GM18508 (cell line): ENCODE measurements around the gene ATP6AP1.

Experiments used
- ATAC-seq: cut with Tn5 transposase; IDR thresholded peaks from one replicate; pipeline ENCODE4 v1.9.1; 2021; ENCODE audit warnings: moderate number of reproducible peaks; ENCODE audit not compliant: insufficient read depth, unreplicated experiment

Gene ATP6AP1

DNA sequence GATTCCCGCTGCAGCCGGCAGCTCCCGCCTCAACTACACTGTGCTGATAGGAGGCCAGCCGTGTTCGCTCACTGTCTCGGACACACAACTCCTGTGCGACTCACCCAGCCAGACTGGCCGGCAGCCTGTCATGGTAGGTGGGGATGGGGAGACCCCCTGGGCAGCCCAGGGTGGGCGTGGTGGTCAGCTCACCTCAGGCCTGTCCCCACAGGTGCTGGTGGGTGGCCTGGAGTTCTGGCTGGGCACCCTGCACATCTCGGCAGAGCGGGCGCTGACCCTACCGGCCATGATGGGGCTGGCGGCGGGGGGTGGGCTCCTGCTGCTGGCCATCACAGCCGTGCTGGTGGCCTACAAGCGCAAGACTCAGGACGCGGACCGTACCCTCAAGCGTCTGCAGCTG is 39.1 kb downstream of the ATP6AP1 start:
- no peak for ATAC-seq

DNA sequence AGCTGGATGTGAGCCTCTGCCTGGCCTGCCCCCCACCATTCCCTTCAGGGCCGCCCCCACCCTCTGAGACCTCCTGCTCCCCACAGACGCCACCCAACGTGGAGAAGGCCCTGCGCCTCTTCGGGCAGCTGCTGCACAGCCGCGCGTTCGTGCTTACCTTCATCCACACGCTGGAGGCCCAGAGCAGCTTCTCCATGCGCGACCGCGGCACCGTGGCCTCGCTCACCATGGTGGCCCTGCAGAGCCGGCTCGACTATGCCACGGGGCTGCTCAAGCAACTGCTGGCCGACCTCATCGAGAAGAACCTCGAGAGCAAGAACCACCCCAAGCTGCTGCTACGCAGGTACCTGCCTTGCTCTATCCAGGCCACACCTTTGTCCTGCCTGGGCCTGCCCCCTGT is 39.7 kb downstream of the ATP6AP1 start:
- ATAC-seq = no peak

DNA sequence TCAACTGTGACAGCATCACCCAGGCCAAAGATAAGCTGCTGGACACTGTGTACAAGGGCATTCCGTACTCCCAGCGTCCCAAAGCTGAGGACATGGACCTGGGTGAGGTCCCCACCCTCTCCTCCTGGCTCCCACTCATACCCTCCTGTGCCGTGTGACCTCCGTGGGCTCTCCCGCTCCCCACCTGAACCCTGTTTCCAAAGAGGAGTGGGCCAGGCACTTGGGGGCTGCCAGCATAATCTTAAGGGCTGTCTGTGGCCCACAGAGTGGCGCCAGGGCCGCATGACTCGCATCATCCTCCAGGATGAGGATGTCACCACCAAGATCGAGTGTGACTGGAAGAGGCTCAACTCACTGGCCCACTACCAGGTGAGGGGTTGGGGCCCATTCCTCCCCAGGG is 40.6 kb downstream of the ATP6AP1 start:
- no peak for ATAC-seq

DNA sequence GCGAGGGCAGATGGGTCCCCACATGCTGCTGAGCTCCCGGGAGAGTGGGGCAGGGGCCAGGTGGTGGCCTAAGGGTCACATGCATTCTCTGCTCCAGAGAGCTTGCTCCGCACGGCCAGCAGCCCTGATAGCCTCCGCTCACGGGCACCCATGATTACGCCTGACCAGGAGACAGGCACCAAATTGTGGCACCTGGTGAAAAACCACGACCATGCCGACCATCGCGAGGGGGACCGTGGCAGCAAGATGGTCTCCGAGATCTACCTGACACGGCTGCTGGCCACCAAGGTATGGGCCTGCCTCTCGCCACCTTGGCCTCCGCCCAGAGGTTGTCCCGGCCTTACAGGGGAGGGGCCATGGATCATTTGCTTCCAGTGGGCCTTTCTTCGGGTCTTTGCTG is 41.4 kb downstream of the ATP6AP1 start:
- no peak for ATAC-seq

DNA sequence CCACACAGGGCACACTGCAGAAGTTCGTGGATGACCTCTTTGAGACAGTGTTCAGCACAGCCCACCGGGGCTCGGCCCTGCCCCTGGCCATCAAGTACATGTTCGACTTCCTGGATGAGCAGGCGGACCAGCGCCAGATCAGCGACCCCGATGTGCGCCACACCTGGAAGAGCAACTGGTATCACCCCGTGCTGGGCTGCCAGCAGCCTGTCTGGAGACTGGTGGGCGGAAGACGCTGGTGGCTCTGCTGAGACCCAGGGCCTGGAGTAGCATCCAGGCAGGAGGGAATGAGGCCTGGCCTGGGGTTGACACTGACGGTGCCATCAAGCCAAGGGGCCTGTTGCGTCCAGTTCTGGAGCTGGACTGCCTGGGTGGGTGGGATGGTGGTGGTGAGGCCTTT is 42.0 kb downstream of the ATP6AP1 start:
- ATAC-seq = no peak

DNA sequence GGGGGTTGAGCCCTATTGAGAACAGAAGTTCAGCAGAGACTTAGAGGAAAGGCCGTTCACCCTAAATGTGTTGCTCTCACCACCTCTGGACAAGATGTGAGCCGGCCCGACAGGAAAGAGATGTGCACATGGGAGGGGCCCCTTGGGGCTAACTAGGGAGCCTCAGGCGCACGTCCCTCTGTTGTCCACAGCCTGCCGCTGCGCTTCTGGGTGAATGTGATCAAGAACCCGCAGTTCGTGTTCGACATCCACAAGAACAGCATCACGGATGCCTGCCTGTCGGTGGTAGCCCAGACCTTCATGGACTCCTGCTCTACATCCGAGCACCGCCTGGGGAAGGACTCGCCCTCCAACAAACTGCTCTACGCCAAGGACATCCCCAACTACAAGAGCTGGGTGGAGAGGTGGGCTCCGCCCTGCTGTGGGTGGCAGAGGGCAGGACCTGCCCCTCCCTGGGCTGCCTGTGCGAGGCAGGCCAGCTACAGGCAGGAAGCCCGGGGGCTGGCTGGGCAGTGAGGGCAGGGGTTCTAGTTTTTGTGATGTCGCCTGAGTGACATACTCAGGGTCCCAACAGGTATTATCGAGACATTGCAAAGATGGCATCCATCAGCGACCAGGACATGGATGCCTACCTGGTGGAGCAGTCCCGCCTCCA is 42.6 kb downstream of the ATP6AP1 start:
- no peak for ATAC-seq

DNA sequence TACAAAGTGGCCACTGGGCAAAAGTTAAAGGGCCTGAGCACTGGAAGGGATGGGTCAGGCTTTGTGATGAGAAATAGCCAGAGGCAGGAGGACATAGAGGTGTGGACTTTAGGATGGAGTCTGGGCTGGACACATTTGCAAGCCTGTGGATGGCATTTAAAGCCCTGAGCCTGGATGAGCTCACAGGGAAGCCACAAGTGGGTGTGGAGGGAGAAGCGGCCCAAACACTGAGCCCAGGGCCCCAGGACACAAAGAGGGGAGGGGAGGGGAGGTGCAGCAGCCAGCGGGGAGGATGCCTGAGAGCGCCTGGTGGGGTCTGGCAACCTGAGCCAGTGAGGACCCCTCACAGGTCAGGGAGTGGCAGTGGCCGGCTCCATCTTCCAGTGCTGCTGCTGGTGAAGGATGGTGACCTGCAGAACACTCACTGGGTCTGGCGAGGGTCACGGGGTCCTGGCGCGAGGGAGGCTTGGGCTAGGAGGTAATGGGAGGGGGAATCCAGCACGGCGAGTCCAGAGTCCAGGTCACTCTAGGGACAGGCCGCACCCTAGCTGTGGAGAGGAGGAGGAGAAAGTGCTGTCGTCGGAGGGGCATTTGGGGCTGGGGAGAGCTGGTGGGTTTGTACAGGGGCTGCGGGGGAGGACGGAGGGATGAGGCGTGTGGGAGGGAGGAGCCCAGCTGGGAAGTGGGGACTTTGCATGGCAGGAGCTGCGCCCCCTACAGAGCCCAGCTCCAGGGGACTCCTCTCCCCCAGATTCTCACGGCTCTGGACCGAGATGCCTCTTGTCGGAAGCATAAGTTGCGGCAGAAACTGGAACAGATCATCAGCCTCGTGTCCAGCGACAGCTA is 43.6 kb downstream of the ATP6AP1 start:
- ATAC-seq = no peak

DNA sequence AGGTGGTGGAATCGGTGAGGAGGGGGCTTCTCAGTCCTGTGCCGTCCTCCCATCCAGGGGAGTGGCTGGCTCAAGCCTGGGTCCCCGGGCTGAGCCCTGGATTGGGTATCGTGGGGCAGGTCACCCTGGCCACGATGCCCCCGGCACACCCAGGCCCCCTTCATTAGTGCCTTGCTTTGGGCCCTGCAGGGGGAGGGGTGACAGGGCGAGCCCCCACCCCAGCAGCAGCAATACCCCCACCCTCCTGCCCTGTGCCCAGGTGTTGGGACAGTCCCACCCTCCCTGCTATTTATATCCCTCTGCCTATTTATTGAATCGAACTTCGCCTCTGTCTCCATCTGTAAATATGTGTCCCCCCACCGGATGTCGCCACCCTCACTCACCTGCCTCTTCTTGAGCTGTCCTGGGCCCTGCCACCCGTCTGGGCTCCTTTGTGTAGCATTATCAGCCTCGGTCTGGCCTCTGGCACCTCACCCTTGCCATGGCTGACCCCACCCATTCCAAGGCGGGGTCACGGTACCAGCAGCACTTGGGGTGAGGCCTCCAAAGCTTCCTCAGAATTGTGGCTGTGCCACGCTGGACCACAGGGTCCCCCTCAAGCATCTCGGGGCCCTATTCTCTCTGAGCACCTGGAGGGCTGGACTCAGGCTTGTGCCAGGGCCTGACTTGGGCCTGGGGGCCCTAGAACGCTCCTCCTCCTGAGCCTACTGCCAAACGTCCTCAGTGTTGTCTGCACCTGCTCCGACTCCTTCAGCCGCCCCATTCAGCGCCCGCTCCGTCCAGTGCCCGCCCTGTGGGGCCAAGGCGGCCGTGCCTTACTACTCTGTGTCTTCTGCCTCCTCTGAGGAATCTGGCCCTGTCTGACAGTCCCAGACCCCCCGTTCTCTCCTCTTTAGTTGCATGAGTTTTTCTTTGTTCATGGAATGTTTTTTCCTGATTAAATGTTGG is 44.5 kb downstream of the ATP6AP1 start:
- ATAC-seq = no peak

DNA sequence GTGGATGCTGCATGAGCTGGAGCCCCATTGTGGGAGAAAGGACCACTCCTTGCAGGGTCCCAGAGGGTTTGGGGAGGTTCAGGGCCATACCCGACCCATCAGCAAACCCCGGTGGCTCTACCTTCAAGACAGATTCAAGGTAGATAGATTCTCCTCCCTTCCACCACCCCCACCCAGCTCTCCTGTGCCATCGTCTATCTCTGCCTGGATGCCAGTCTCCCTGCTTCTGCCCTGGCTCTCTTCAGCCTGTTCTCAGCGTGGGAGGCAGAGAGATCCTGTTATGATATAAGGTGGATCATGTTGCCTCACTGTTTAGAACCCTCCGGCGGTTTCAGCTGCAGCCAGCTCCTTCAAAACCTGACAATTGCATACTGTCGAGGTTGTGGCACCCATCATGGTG is 45.2 kb downstream of the ATP6AP1 start:
- ATAC-seq = no peak

DNA sequence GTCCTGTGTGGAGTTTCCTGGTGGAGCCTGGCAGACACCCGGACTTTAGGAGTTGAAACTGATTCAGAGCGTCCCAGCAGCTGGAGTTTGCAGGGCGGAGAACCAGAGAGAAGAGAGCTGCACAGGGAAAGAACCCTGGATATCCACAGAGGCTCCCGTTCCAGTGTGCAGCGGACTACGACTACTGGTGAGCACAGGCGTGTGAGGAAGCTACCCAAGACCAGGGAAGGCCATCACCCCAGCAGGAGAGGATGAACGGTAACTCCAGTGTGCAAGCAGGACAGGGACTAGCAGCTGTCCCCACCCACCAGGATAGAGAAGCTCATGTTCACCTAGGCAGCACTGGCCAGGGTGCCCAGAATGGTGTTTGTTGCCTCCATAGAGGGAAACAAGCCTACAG is 48.3 kb downstream of the ATP6AP1 start:
- no peak for ATAC-seq

DNA sequence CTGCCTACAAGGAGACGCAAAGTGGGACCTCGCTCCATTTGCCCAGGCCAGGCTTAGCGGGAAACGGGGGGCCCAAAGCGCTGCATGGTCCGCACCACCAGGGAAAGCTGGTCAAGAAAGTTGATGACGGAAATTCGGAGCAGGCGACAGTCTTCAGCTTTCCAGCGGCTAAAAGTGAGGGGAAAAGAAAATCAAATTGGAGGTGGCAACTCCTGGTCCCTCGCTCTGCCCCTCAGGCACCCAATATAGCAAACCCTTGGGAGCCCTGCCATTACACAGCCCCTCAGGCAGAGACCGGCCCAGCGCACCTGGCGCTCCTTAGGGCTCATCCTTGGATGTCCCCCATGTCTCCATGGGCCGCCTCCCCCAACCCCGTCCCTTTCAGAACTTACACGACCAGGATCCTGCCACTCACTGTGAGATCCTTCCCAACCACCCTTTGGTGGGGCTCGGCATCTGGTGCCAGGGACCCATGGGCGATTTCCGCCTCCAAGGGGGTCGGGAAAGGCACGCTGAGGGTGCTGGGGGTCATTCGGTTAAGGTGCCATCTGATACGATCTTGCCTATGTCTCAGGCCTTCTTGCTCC is 49.5 kb downstream of the ATP6AP1 start:
- ATAC-seq = no peak

DNA sequence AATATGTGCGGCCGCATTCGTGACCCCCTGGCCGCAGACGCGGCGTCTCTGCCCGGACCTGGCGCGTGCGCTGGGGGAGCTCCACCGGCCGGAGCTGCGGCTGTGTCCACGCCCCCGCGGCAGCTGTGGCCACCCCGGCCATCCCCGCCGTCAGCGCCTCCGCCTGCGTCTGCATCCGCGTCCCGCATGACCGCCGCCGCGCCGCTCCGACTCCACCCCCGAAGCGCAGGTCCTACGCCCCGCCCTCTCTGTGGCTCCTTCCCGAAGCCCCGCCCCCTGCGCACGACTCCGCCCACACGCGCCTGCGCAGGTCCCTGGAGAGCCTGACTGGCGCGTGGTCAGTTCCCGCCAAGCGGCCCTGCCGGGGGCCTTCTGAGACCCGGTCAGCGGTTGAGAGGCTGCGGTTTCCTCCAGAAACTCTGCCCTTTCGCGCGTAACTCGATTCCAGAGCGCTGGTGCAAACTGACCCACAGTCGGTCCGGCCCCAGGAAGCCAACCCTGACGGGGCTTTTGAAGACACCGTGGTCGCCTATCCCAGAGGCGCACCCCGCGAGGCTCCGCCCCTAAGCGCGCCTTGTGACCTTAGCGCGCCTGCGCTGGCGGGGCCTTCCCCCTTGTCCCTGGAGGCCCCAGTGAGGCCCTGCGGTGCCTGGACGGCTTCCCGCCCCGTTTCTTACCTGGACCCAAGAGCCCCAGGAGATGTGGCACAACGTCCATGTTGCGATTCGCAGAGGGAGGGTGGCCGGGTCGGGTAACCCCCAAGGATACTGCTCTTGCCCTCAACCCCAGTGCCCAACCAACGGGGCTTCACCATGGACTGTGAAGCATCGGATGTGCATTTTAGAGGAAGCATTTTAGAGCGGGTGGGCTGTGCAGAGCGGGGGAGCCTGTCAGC is 50.5 kb downstream of the ATP6AP1 start, which contains the start of gene LAGE3:
TSS of gene LAGE3 (minus strand) at position 554 of the 895 bp plus-strand sequence. CDS start at position 188, 366 bp downstream.
- ATAC-seq = no peak

DNA sequence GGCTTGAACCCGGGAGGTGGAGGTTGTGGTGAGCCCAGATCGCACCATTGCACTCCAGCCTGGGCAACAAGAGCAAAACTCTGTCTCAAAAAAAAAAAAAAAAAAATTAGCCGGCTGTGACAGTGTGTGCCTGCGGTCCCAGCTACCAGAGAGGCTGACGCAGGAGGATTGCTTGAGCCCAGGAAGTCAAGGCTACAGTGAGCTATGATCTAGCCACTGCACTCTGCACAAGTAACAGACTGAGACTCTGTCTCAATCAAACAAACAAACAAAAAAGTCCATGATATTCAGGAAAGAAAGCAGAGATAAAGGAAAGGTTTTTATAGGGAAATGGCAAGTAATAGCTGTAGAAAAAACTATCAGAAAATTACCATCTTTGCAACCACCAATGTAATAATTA is 52.7 kb downstream of the ATP6AP1 start:
- no peak for ATAC-seq

DNA sequence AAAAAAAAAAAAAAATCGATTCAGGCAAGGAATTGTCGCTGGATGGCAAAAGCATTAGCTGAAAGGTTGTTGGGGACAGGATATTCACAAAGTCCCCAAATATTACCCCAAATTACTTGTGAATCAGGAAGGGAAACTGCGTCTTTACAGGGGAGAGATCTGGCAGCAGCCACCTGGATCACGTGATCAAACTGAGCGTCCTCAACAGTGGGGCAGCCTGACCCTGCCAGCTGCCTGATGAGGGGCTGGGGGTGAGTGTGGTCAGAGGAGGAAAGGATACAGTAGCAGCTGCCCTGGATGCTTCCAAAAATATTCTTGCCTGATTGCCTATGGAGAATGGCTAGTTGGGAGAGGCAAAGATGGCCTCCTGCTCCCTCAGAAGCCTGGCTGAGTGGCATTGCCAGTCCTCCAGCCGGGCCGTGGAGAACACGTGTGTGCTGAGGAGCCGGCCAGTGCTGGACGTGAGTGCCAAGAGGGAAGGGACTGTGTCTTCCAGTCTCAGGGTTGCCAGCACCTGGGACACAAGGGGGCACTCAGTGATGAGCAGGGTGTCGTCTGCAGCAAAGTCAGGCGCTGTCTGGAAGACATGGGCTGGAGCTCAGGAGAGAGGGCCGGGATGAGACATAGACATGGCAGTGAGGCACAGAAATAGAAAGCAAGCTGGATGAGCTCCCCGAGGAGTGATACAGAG is 53.6 kb downstream of the ATP6AP1 start:
- no peak for ATAC-seq

DNA sequence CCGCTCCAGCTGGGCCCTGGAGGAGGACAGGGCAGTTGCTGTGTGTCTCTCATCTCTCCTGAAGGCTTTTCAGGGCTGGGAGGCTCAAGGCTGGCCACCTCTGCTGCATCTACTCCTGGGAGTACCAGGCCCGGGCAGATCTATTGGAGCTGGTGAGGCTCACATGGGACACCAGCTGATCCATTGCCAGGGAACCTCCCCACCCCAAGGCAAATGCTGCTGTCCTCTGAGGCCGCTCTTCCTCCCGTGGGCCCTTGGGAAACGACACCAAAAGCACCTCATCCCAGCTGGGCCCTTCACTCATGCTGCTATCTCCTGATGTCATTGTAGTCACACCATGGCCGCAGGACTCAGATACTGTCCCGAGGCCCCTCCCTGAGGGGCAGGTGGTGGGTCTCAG is 54.3 kb downstream of the ATP6AP1 start:
- no peak for ATAC-seq

DNA sequence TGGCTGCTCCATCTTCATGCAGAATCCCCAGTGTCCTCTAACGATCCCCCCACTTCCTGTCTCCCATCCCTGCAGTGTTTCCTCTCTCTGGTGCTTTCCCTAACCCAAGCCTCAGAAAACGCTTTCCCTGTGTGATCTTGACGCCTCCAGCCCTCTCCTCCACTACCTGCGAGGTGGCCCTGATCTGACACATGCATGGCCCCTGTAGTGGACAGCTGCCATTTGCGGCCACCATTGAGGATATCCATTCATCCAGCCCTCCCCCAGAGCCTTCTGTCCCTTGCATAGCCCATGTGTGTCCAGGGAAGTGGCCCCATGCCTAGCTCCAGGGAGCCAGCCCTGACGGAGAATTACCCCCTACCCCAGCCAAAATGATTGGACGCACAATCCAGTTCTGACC is 54.8 kb downstream of the ATP6AP1 start:
- ATAC-seq = no peak

DNA sequence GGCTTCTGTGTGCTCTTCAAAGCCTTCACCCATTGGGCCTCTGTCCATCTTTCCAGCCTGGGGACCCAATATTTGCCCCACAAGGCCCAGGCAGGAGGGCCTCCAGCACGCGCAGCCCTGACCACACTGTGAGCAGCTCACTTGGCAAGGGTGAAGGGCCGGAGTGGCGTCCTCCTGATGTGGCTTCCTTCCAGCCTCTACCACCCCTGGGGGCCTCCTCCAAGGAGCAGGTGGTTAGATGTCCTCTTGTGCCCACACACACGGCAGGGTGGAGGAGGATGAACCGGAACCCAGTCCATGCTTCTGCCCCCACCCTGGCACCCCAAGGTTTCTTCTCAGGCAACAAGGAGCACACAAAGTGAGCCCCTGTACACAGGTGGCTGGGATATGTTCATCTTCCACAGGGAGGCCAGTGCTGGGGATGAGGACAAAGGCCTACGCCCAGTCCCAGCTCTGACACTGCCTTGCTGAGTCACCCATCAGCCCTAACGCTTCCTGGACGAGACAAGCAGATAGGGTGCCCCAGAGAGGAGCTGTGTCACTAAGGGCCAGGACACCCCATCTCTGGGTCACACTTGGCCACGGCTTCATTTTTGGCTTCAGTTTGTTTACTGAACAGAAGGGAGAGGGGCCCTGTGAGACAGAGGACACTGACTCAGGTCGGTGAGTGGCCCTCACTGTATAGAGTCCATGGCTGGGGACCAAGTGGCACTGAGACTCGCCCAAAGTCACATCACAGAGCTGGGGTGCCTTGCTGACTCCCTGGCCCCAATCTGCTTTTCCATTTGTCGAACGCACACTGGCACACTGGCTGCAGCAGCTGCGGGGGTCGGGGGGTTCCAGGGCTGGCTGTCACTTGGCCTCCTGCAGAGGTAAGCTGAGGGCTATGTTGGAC is 56.0 kb downstream of the ATP6AP1 start:
- no peak for ATAC-seq
